GM19372 (cell line): ENCODE data around the gene CNIH2.
"Not testable (repeated sequence)": the region's sequence is repeated elsewhere in the genome, so short reads cannot be mapped to it uniquely, and the experiment has no call there.

Experiments used
- ATAC-seq: cut with Tn5 transposase; IDR thresholded peaks from one replicate; pipeline ENCODE4 v1.9.1; 2021; ENCODE audit warnings: mild to moderate bottlenecking, low read depth, moderate library complexity; ENCODE audit not compliant: unreplicated experiment

CNIH2 gene

GRCh38 chr11:66312549-66313320, 34.8 kb downstream of the CNIH2 start:
- ATAC-seq: peak; percentile 50

- no peak for ATAC-seq
These were observed 35.6 kb downstream of the CNIH2 start for GRCh38 chr11:66313321-66314185.

GRCh38 chr11:66314186-66314501, 36.2 kb downstream of the CNIH2 start:
- ATAC-seq: no peak

GRCh38 chr11:66314561-66315497, 36.9 kb downstream of the CNIH2 start:
- ATAC-seq: no peak

GRCh38 chr11:66315498-66315885, 37.5 kb downstream of the CNIH2 start:
- no peak for ATAC-seq

GRCh38 chr11:66315921-66316811, 38.2 kb downstream of the CNIH2 start:
- ATAC-seq: no peak

GRCh38 chr11:66316849-66317251, 38.9 kb downstream of the CNIH2 start, which contains the start of gene CD248:
Gene CD248, minus strand, starts transcription at chr11:66317044. Its CDS starts 17 bp downstream, at chr11:66317027.
- ATAC-seq: no peak

GRCh38 chr11:66317322-66317722, 39.3 kb downstream of the CNIH2 start:
- ATAC-seq: no peak

GRCh38 chr11:66317723-66318599, 40.0 kb downstream of the CNIH2 start:
- ATAC-seq: no peak

- no peak for ATAC-seq
These were observed 40.6 kb downstream of the CNIH2 start for GRCh38 chr11:66318600-66318970.

- not testable (repeated sequence) for ATAC-seq
These were observed 42.3 kb downstream of the CNIH2 start for GRCh38 chr11:66320289-66320688.

- ATAC-seq: not testable (repeated sequence)
These were observed 42.8 kb downstream of the CNIH2 start for GRCh38 chr11:66320748-66321147.

- ATAC-seq: no peak
These were observed 43.6 kb downstream of the CNIH2 start for GRCh38 chr11:66321606-66322005.

- ATAC-seq: no peak
These were observed 44.9 kb downstream of the CNIH2 start for GRCh38 chr11:66322732-66323427.

- ATAC-seq: no peak
These were observed 45.7 kb downstream of the CNIH2 start for GRCh38 chr11:66323684-66324083.

- ATAC-seq: no peak
These were observed 46.7 kb downstream of the CNIH2 start for GRCh38 chr11:66324664-66325063.

GRCh38 chr11:66325263-66325671, 47.3 kb downstream of the CNIH2 start:
- ATAC-seq: no peak
